Glutamatergic neuron (in vitro differentiated cells): Measurements from ENCODE around the gene SPATA13. TPM values are rescaled to one million over a fixed set of nuclear protein-coding genes. Genes with fewer than 3 reads are reported as not detected.

Experiments used
- DNase-seq: peaks from one replicate; pipeline ENCODE4 v3.0.0; 2022
- H3K27ac Mint-ChIP-seq: one replicate; pipeline ENCODE4 v1.8.0; 2020; ENCODE audit warnings: mild to moderate bottlenecking, mixed read lengths, inconsistent platforms; ENCODE audit not compliant: unreplicated experiment
- H3K27me3 Mint-ChIP-seq: one replicate; pipeline ENCODE4 v1.8.0; 2020; ENCODE audit warnings: mild to moderate bottlenecking, moderate library complexity, mixed read lengths, inconsistent platforms; ENCODE audit not compliant: unreplicated experiment
- H3K36me3 Mint-ChIP-seq: one replicate; pipeline ENCODE4 v1.8.0; 2020; ENCODE audit warnings: mild to moderate bottlenecking, mixed read lengths, inconsistent platforms; ENCODE audit not compliant: unreplicated experiment
- H3K4me1 Mint-ChIP-seq: one replicate; pipeline ENCODE4 v1.8.0; 2020; ENCODE audit warnings: mild to moderate bottlenecking, low read depth, mixed read lengths, inconsistent platforms; ENCODE audit not compliant: unreplicated experiment
- H3K4me3 Mint-ChIP-seq: one replicate; pipeline ENCODE4 v1.8.0; 2020; ENCODE audit warnings: mild to moderate bottlenecking, mixed read lengths, inconsistent platforms; ENCODE audit not compliant: unreplicated experiment
- H3K9me3 Mint-ChIP-seq: one replicate; pipeline ENCODE4 v1.8.0; 2020; ENCODE audit warnings: mild to moderate bottlenecking, moderate library complexity, mixed read lengths, inconsistent platforms; ENCODE audit not compliant: unreplicated experiment
- total RNA-seq: library from RNA; stranded (reverse); fragmentation: NEBNext Ultra II Directional; extraction: Animal tissue kit (Norgen Biotek cat#: 25700); gene quantifications from one replicate; pipeline ENCODE4 v1.2.1, GENCODE V29; 2021; ENCODE audit not compliant: unreplicated experiment
- TF ChIP-seq, protein P1 (sequence below): fragments of 200-600 bp; sonication (generic); IDR thresholded peaks from one replicate; pipeline ENCODE4 v1.5.0; 2021; ENCODE audit not compliant: partially characterized antibody, unreplicated experiment

SPATA13 gene
- total RNA-seq, 1 donor from 2014 or later = 7.4 TPM

DNA sequence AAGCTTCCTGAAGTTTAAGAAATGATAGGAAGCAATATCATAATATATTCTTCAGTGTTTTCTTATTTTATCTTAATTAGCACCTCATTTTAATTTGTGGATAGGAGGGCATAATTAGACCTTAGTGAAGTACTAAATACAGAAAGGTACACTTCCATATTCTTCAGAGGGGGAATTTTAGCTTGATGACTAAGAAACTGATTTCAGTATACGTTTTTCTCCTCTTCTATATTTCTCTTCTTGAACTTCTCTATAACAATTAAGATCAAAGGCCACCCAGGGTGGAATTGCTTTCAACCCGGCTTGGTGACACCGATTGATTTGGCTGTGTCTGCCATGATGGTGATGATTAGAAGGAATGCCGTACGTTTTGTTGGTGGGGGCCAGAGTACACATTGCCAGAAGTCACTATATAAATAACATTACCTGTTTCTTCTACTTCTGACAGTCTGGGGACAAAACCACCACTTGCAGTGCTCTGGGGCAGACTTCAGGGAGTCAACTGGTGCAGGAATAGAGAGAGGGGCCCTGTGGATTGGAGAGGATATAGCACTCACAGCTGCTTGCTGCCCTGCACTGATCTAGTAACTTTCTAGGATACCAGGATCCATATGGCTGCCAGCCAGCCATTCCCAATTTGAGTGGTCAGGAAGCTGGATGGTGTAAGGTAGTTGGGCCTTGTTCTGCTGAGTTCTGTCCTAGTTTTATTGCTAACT, 73.8 kb downstream of the SPATA13 start:
- Mint-ChIP-seq H3K4me1 (peaks cover 3% of the 10 kb centered on the region), H3K4me3 (no peak overlapping the region), H3K36me3 (no peaks in the 10 kb centered on the region), H3K27me3 (peaks cover 2% of the 10 kb centered on the region), H3K27ac (no peak overlapping the region), H3K9me3 (no peaks in the 10 kb centered on the region)
- TF ChIP-seq, protein P1, sequence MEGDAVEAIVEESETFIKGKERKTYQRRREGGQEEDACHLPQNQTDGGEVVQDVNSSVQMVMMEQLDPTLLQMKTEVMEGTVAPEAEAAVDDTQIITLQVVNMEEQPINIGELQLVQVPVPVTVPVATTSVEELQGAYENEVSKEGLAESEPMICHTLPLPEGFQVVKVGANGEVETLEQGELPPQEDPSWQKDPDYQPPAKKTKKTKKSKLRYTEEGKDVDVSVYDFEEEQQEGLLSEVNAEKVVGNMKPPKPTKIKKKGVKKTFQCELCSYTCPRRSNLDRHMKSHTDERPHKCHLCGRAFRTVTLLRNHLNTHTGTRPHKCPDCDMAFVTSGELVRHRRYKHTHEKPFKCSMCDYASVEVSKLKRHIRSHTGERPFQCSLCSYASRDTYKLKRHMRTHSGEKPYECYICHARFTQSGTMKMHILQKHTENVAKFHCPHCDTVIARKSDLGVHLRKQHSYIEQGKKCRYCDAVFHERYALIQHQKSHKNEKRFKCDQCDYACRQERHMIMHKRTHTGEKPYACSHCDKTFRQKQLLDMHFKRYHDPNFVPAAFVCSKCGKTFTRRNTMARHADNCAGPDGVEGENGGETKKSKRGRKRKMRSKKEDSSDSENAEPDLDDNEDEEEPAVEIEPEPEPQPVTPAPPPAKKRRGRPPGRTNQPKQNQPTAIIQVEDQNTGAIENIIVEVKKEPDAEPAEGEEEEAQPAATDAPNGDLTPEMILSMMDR = no peak
- no peak for DNase-seq

DNA sequence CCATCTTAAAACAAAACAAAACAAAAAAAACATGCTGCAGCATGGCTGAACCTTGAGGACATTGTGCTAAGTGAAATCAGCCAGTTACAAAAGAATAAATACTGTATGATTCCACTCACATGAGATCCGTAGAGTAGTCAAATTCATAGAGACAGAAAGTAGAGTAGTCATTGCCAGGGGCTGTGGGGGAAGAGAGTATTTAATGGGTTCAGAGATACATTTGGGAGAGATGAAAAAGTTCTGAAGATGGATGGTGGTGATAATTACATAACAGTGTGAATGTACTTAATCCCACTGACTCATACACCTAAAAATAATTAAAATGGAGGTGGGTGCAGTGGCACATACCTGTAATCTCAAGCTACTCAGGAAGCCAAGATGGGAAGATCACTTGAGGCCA, 76.8 kb downstream of the SPATA13 start:
- no peak overlapping the region for H3K27ac Mint-ChIP-seq
- no peaks in the 10 kb centered on the region for H3K9me3 Mint-ChIP-seq
- no peak for DNase-seq
- TF ChIP-seq, protein P1 = no peak
- H3K36me3 Mint-ChIP-seq = no peaks in the 10 kb centered on the region
- peaks cover 2% of the 10 kb centered on the region for H3K27me3 Mint-ChIP-seq
- H3K4me3 Mint-ChIP-seq = no peak overlapping the region
- no peaks in the 10 kb centered on the region for H3K4me1 Mint-ChIP-seq

DNA sequence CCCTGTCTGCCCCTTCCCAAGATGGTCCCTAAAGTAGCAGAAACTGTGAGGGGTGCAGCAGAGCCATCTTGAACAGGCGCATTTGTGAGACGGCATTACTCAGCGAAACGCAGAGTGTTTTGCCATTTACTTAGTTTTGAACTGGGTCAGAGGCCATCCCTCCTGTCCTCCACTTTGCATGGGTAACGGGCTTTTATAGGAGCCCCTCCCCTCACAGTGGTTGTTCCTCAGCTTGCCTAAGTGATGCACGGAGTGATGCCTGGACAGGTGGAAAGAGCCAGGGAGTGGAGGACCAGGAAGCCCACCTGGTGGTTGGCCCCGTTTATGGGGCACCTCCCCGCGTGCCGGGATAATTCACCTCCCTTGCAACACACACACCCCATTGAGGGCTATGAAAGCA, 80.8 kb downstream of the SPATA13 start:
- H3K9me3 Mint-ChIP-seq = no peaks in the 10 kb centered on the region
- no peak for DNase-seq
- TF ChIP-seq, protein P1 = no peak
- peaks cover 2% of the 10 kb centered on the region for H3K27me3 Mint-ChIP-seq
- H3K4me1 Mint-ChIP-seq = no peaks in the 10 kb centered on the region
- H3K4me3 Mint-ChIP-seq = no peak overlapping the region
- no peaks in the 10 kb centered on the region for H3K36me3 Mint-ChIP-seq
- no peak overlapping the region for H3K27ac Mint-ChIP-seq

DNA sequence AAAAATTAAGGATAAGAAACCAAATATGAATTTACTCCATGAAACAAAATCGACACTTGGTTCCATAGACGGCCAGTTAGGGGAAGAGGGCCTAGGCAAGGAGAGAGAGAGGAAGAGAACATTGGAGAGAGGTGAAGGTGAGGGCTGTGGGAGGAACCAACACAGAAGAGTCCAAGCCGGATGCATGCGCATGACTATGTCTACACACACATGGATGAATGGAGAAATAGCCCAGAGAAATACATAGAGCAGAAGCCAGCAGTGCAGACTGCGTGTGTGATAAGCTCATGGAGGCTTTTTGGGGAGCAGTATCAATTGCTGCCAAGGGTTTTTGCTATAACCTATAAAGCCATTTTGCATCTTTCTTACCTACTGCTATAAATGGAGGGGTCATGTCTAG, 81.6 kb downstream of the SPATA13 start:
- Mint-ChIP-seq H3K4me1 (no peaks in the 10 kb centered on the region), H3K27me3 (peaks cover 2% of the 10 kb centered on the region), H3K9me3 (no peaks in the 10 kb centered on the region), H3K36me3 (no peaks in the 10 kb centered on the region), H3K27ac (no peak overlapping the region), H3K4me3 (no peak overlapping the region)
- no peak for DNase-seq
- TF ChIP-seq, protein P1 = no peak

DNA sequence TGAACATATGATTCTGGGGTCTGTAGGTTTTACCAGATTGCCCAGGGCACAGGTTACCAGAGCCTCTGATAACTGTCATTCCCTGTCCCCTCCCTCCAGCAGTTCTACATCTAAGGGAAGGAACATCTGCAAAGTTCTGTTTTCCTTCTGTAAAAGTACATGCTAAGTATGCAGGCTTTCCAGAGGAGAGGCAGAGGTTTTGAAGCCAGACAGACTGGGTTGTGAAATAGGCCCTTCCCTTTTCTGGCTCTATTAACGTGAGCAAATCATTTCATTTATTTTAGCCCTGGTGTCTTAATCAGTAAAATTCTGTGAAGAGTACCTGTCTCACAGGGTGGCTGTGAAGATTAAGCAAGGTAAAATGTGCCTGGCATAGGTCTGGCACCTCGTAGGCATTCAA, 82.8 kb downstream of the SPATA13 start:
- no peak overlapping the region for H3K27ac Mint-ChIP-seq

More for the DNA sequence above, 82.8 kb downstream of the SPATA13 start:
- TF ChIP-seq, protein P1 = no peak
- no peaks in the 10 kb centered on the region for H3K36me3 Mint-ChIP-seq
- no peak overlapping the region for H3K4me3 Mint-ChIP-seq
- H3K27me3 Mint-ChIP-seq = peaks cover 3% of the 10 kb centered on the region
- H3K4me1 Mint-ChIP-seq = no peaks in the 10 kb centered on the region
- peaks cover 4% of the 10 kb centered on the region for H3K9me3 Mint-ChIP-seq
- DNase-seq = no peak
